ENCODE measurements around the gene BRINP1. TPM values are rescaled to one million over a fixed set of nuclear protein-coding genes. Genes with fewer than 3 reads are reported as not detected.

The BRINP1 gene
- polyA plus RNA-seq, 3 donors from 2014 or later: not detected

DNA sequence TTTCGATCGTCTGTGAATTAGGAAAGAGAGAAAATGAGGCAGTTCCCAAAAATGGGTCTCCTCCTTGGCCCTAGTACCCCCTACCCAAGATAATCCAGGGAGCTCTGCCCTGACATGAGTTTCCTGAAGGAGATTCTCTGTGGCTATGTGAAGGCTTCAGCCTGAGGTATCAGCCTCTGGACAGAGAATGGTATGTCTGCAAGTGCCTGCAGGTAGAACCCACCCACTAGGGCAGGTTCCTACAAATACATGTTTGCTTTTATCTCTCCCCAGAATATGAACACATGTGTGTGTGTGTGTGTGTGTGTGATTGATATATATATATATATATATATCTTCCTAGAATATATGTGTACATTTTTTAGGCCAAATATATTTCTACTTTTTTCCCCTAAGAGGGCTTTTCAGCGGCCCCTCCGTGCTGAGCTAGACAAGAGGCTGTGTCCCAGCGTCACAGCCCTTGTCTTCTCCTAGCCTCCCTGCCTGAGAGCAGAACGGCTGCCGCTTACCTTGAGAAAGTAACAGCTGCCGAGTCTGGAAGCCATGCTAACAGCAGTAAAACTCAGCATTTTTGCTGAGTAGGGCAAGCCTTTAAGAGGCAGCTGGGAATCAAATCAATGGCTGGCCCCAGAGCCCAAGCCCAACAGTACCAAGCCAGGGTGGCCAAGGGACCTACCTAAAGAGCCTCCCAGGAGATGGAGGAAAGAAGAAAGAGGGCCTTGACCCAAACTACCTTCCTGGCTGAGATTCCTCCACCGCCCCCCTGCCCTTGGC, 2.1 kb downstream of the BRINP1 start:
- no peaks in the 10 kb centered on the region for H3K4me1 Mint-ChIP-seq
- H3K4me3 Mint-ChIP-seq: no peak overlapping the region
- no peaks in the 10 kb centered on the region for H3K36me3 Mint-ChIP-seq
- H3K27ac Mint-ChIP-seq: no peak overlapping the region
- peaks cover 15 to 19% (median 15%) of the 10 kb centered on the region in 3 donors for H3K27me3 Mint-ChIP-seq (ENCODE audit: low read depth in 3 of 3)
- DNase-seq: no peak
- H3K9me3 Mint-ChIP-seq: peaks cover 8 to 50% (median 19%) of the 10 kb centered on the region in 6 donors

DNA sequence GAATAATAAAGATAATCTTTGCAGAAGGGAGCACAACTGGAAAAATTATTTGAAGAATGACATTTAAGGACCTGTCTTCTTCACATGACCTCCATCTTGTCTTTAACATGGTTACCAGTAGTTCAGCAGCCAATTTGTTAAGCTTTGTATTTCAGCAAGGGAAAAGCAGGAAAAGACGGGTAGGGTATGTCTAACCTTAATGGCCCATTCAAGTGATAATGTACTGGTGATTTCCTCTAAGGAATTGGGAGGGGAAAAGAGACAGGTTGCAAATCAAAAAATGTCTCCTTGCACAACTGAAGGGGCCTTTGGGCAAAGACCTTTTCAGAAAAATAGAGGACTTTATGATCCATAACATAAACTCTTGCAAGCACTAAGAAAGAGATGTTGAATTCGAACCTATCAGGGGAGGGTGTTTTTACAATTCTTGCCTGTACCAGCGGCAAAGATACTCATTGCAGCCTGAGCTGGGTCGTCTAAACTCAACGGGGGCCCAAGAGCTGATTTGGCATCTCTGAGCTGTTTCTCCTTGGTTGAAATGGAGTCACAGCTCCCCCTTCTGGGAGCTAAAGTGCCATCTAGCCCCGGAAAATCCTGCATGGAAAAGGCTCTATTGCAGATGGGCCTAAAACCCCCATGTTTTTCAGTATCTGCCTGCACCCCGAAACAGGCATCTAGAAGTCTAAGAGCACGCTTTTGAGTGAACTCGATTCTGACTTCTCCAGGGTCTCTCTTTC, 3.8 kb downstream of the BRINP1 start:
- peaks cover 4 to 38% (median 16%) of the 10 kb centered on the region in 6 donors for H3K9me3 Mint-ChIP-seq
- H3K4me1 Mint-ChIP-seq: no peaks in the 10 kb centered on the region
- no peaks in the 10 kb centered on the region for H3K36me3 Mint-ChIP-seq
- peaks cover 6 to 14% (median 9%) of the 10 kb centered on the region in 3 donors for H3K27me3 Mint-ChIP-seq (ENCODE audit: low read depth in 3 of 3)
- H3K4me3 Mint-ChIP-seq: no peak overlapping the region
- H3K27ac Mint-ChIP-seq: no peak overlapping the region
- DNase-seq: no peak

DNA sequence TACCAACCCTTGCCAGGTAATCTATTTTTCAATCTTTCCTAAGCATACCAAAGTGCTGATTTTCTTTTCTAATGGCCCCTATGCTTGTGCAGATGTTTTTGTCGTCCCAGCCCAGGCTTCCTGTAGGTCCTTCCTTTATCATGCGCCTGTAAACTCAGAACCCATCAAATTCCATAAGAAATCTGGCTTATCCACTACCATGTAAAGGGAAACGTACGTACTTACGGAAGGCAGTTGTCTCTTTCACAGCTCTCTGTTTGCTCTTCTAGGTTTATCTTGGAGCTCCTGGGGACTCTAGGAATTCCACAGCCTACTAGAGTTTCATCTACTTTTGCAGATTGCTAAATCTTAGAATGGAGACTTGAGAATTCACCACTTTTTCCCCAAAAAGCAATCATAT, 9.0 kb downstream of the BRINP1 start:
- Mint-ChIP-seq H3K27me3 (ENCODE audit: low read depth in 3 of 3) (peaks cover 0 to 5% (median 3%) of the 10 kb centered on the region in 3 donors), H3K36me3 (no peaks in the 10 kb centered on the region), H3K9me3 (peaks cover 0 to 11% (median 3%) of the 10 kb centered on the region in 6 donors), H3K4me3 (no peak overlapping the region), H3K27ac (no peak overlapping the region), H3K4me1 (no peaks in the 10 kb centered on the region)
- no peak for DNase-seq

DNA sequence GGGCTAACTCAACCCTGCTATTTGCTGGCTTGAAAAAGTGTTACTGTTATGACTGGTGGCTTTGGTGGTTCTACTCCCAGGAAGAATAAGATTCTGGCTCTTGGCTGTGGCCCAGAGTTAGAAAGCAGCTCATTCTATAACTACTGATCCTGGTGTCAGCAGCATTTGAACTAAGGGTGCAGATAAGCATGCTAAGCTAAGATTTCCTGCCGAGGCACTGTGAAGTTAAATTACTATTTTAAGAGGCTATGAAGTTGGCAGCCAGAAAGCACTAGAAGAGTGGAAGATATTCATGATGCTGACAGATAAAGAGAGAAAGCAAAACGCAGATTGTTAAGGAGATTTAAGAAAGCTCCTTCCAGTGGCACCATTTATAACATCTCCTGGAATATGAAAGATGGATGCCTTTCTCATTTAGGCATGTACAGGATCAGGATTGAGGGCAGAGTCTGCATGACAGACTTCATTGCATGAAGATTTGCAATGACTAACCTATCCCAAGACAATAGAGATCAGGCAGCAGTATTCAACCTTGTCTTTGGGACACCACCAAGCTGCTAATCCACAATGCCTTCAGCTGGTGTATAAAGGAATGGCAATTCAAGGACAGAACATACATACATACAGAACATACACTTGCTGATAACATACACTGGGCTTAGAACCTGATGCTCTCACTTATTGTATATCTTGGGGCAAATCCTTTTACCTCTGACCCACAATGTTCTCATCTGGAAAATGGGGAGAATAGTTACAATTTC, 11.7 kb downstream of the BRINP1 start:
- Mint-ChIP-seq H3K36me3 (no peaks in the 10 kb centered on the region), H3K27ac (no peak overlapping the region)

DNA sequence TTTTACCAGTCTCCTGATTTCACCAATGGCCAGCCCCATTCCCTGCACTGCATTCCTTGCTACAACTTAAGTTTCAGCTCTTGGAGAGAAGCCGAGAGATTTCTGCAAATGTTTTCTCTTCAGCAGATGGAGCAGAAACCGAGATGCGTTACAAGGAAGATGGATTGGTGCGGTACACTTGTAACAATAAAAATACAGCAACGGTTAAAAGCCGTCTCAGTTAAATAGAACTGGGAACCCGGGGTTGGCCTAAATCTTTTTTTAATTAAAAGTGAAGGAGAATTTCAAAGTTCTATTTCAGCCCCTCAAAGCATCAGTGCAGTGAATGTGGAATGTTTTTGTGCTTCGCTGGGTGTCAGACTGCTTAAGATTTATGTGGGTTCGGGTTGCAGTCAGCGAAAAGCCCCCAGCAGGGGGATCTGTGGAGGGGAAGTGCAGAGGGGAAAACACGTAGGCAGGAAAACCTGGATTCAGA, 19.8 kb downstream of the BRINP1 start:
- Mint-ChIP-seq H3K36me3 (no peaks in the 10 kb centered on the region), H3K4me3 (no peak overlapping the region), H3K27me3 (ENCODE audit: low read depth in 3 of 3) (peaks cover 0 to 7% (median 0%) of the 10 kb centered on the region in 3 donors), H3K4me1 (no peaks in the 10 kb centered on the region), H3K27ac (no peak overlapping the region), H3K9me3 (peaks cover 0 to 6% (median 2%) of the 10 kb centered on the region in 6 donors)
- DNase-seq: no peak

More for the DNA sequence above, 11.7 kb downstream of the BRINP1 start:
- DNase-seq: no peak
- Mint-ChIP-seq H3K4me3 (no peak overlapping the region), H3K9me3 (peaks cover 0 to 6% (median 0%) of the 10 kb centered on the region in 6 donors), H3K4me1 (no peaks in the 10 kb centered on the region), H3K27me3 (ENCODE audit: low read depth in 3 of 3) (peaks cover 0 to 3% (median 3%) of the 10 kb centered on the region in 3 donors)

DNA sequence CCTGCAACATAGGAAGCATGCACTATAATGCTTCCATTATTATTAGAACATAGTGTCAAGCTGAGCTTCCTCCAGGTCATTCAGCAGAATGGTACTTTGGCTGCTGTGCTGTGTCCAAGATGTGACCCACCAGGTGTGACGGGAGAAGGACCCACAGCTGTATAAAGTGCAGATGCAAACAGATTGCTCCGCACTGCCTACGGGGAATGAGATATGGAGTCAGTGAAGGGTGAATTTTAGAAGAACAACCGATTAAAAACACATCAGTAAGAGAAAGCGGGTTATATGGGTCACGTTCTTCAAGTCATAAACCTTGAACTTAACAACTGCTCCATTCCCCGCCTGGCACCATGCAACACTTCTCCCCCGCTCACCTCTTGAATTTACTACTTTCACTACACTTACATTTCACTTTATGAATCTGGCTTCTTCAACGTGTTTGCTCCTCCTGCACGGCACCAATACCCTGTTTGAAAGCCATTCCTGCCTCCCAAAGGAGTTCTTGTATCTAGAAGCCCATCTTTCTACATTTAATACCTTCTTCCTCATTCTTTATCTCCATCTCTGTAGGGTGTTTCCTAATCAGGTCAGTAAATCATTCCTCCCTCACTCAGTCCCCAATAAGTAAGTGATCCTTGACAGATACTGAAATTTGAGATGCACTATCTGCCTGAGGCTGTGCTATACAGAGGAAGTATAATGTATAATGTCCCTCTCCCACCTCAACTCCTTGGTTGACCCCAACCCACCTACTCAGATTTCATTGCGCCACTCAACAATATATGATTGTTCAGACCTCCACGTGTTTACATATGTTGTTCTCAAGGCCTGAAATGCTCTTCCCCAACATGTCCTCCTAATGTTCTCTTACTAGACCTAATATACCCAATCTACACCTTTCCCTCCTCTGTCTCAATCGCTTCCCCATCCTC, 25.9 kb downstream of the BRINP1 start:
- Mint-ChIP-seq H3K27ac (no peak overlapping the region), H3K4me1 (no peaks in the 10 kb centered on the region), H3K27me3 (ENCODE audit: low read depth in 3 of 3) (peaks cover 0 to 6% (median 0%) of the 10 kb centered on the region in 3 donors), H3K9me3 (peaks cover 0 to 10% (median under 1%) of the 10 kb centered on the region in 6 donors), H3K36me3 (no peaks in the 10 kb centered on the region), H3K4me3 (no peak overlapping the region)
- DNase-seq: no peak

DNA sequence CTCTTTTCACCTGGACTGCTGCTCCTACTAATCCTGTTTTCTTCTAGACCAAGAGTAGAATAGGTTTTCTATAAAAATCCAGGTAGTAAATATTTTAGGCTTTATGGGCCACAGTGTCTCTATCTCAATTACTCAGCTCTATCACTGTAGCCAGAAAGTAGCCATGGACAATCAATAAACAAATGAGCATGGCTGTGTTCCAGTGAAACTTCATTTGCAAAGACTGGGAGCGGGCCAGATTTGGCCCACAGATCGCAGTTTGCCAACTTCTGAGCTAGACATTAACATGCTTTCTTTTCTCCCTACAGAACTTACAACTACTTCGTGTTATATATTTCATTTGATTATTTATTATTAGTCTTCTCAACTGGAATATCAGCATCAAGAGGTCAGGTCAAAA, 30.2 kb downstream of the BRINP1 start:
- no peak for DNase-seq
- Mint-ChIP-seq H3K27ac (no peak overlapping the region), H3K27me3 (ENCODE audit: low read depth in 3 of 3) (peaks cover 0 to 4% (median 2%) of the 10 kb centered on the region in 3 donors), H3K36me3 (no peaks in the 10 kb centered on the region), H3K4me3 (no peak overlapping the region), H3K9me3 (peaks cover 0 to 11% (median under 1%) of the 10 kb centered on the region in 6 donors), H3K4me1 (no peaks in the 10 kb centered on the region)

DNA sequence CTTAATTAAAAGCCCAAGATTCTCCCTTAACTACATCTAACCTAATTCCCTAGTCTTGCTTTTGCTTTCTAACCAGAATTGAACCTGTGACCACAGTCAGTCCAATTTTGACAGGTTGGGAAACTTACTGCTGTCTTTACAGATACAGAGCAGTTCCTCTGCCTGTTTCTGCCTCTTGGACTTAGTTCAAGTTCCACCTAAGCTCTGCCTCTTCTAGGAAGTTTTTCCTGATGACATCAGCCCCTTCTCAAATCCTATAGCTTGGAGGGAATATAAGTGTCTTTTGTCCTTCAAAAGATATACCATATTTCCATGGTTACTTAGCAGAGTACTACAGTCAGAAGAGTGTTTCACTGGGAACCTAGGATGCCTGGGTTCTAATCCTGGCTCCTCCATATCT, 31.7 kb downstream of the BRINP1 start:
- no peak overlapping the region for H3K4me3 Mint-ChIP-seq
- no peaks in the 10 kb centered on the region for H3K36me3 Mint-ChIP-seq
- no peak for DNase-seq
- H3K27me3 Mint-ChIP-seq (ENCODE audit: low read depth in 3 of 3): peaks cover 0 to 4% (median 0%) of the 10 kb centered on the region in 3 donors
- no peaks in the 10 kb centered on the region for H3K4me1 Mint-ChIP-seq
- peaks cover 0 to 4% (median under 1%) of the 10 kb centered on the region in 6 donors for H3K9me3 Mint-ChIP-seq
- no peak overlapping the region for H3K27ac Mint-ChIP-seq

DNA sequence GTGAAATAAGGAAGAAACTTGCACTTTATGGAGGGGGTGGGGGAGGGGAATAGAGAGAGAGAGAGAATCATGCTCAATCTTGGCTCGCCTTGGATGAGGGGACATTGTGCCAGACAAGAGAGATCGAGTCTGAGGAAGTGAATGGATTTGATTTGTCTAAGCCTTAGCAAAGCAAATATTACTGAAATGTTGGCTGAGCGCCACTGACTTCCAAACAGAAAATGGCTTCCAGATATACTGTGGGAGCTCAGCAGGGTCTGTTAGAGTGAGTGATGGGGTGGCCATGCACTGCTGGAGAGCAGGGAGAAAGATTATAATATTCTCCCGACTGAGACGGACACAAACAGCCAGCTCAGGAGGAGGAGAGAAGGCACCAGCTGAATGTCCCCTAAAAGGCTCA, 34.5 kb downstream of the BRINP1 start:
- H3K4me1 Mint-ChIP-seq: no peaks in the 10 kb centered on the region

DNA sequence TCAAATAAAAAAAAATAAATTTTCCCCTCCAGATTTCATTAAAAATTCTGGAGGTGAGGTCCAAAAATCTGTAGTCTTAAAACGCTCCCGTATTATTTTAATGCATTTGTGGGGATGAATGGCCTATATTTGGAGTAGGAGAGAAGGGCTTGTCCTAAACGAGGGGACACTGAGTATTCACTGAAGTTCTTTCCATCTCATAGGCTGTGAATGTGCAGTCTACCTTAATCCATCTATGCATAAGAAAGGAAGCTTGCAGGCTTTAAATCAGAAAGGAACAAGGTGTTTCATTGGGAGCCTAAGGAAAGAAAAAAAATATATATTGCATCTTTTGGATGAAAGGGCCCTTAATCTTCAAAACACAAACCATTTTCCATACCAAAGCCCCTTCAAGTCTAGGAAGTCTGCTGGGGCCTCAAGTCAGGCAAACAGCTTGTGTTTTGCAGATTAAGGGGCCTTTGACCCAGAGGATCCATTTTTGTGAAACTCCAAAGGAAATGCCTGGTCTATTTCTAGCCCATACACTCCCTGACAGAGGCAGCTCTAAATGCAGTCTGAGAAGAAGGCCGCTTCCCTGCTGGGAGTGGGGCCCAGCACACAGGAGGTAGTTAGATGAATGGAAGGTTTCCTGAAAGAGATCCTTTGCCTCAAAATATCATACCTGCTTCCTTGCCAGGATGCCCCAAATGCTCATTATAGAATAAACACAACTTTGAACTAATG, 35.6 kb downstream of the BRINP1 start:
- Mint-ChIP-seq H3K9me3 (peaks cover 5 to 18% (median 13%) of the 10 kb centered on the region in 6 donors), H3K27ac (no peak overlapping the region), H3K4me3 (no peak overlapping the region), H3K27me3 (ENCODE audit: low read depth in 3 of 3) (peaks cover 1 to 4% (median 1%) of the 10 kb centered on the region in 3 donors), H3K4me1 (no peaks in the 10 kb centered on the region), H3K36me3 (no peaks in the 10 kb centered on the region)
- DNase-seq: no peak

More for the DNA sequence above, 34.5 kb downstream of the BRINP1 start:
- Mint-ChIP-seq H3K9me3 (peaks cover 4 to 13% (median 7%) of the 10 kb centered on the region in 6 donors), H3K27ac (no peak overlapping the region), H3K4me3 (no peak overlapping the region), H3K36me3 (no peaks in the 10 kb centered on the region), H3K27me3 (ENCODE audit: low read depth in 3 of 3) (peaks cover 0 to 4% (median 1%) of the 10 kb centered on the region in 3 donors)
- DNase-seq: no peak

DNA sequence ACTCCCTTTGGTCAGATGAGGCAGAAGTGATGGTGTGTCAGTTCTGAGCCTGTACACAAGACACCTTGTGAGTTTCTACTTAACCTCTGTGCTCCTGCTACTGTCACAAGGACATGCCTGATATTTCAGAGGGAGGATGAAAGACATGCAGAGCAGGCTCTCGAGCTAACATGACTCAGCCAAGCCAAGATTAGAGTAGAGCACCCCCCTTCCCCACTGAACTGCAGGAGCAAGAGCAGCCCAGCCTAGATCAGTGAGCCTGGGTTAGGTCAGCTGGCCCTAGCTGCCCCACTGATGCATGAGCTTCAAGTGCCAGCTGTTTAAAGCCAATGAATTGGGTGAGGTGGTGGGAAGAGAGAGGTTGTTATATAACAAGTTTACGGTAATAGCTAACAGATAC, 36.7 kb downstream of the BRINP1 start:
- DNase-seq: no peak
- Mint-ChIP-seq H3K9me3 (peaks cover 12 to 26% (median 19%) of the 10 kb centered on the region in 6 donors), H3K4me3 (no peak overlapping the region), H3K27ac (no peak overlapping the region), H3K27me3 (ENCODE audit: low read depth in 3 of 3) (peaks cover 1 to 4% (median 3%) of the 10 kb centered on the region in 3 donors), H3K36me3 (no peaks in the 10 kb centered on the region), H3K4me1 (no peaks in the 10 kb centered on the region)

DNA sequence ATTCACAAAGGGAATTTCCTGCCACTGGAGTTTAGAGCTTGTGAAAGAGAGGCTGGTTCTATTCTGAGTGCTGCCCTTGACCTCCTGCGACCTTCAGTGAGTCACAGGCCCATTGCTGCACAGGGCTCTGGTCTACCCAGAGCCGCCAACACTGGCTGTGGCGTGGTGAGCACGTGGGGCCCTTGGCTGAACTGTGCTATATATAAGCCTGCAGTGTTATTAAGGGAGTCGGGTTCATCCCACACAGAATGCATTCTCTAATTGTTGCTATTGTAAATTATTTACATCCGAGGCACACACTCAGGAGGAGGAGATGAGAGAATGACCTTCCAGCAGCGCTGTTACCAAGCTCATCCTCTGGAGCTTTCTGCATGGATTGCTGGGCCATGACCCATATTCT, 47.1 kb downstream of the BRINP1 start:
- Mint-ChIP-seq H3K36me3 (no peaks in the 10 kb centered on the region), H3K4me1 (no peaks in the 10 kb centered on the region), H3K27ac (no peak overlapping the region), H3K4me3 (no peak overlapping the region), H3K9me3 (peaks cover 1 to 34% (median 7%) of the 10 kb centered on the region in 6 donors), H3K27me3 (ENCODE audit: low read depth in 3 of 3) (peaks cover 0 to 5% (median 2%) of the 10 kb centered on the region in 3 donors)
- DNase-seq: no peak
